WERI-Rb-1 (cell line): ENCODE data around the gene PTPRG.

ENCODE experiments used
- DNase-seq: peaks from one replicate; pipeline ENCODE4 v3.0.0-alpha.2; 2020
- H3K27ac ChIP-seq: fragments of 250-450 bp; sonication (Bioruptor Pico); 2 replicates; pipeline ENCODE4 v1.5.1; 2020; ENCODE audit warnings: mild to moderate bottlenecking, moderate library complexity
- H3K27me3 ChIP-seq: fragments of 250-450 bp; sonication (Bioruptor Pico); 2 replicates; pipeline ENCODE4 v1.5.1; 2021; ENCODE audit warnings: mild to moderate bottlenecking, low read depth, moderate library complexity; ENCODE audit not compliant: insufficient read depth, severe bottlenecking
- H3K36me3 ChIP-seq: fragments of 250-450 bp; sonication (Bioruptor Pico); 2 replicates; pipeline ENCODE4 v1.5.1; 2020; ENCODE audit warnings: mild to moderate bottlenecking, moderate library complexity
- H3K4me3 ChIP-seq: 2 replicates; pipeline ENCODE4 v1.5.1; 2011; ENCODE audit warnings: low read depth, mild to moderate bottlenecking, control low read depth, low read length
- H3K9me3 ChIP-seq: fragments of 250-450 bp; sonication (Bioruptor Pico); 2 replicates; pipeline ENCODE4 v1.5.1; 2021; ENCODE audit warnings: mild to moderate bottlenecking, moderate library complexity; ENCODE audit not compliant: severe bottlenecking
- TF ChIP-seq, protein P1 (sequence below): IDR thresholded peaks from 2 replicates; pipeline ENCODE4 v1.5.1; 2011; ENCODE audit warnings: low read depth, mild to moderate bottlenecking, control low read depth, inconsistent platforms, low read length

The PTPRG gene

DNA sequence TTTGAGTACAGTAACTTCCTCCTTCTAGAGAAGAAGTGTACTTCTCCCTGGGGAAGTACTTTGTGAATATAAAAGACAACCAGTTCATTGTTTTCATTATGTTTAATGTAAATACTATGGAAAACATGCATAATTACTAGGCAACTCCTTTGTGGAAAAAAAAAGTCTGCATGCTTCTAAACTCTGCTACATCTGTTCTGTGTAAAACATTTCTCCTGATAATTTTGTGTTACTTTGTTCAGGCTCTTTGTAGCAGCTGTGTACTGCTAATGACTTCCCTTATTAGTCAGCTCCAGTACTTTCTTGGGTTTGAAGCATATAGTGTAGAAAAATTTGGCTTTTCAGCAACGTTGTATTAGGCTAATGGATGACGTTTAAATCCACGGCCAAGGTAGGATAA is 700.4 kb downstream of the PTPRG start:
- DNase-seq: no peak
- TF ChIP-seq, protein P1, sequence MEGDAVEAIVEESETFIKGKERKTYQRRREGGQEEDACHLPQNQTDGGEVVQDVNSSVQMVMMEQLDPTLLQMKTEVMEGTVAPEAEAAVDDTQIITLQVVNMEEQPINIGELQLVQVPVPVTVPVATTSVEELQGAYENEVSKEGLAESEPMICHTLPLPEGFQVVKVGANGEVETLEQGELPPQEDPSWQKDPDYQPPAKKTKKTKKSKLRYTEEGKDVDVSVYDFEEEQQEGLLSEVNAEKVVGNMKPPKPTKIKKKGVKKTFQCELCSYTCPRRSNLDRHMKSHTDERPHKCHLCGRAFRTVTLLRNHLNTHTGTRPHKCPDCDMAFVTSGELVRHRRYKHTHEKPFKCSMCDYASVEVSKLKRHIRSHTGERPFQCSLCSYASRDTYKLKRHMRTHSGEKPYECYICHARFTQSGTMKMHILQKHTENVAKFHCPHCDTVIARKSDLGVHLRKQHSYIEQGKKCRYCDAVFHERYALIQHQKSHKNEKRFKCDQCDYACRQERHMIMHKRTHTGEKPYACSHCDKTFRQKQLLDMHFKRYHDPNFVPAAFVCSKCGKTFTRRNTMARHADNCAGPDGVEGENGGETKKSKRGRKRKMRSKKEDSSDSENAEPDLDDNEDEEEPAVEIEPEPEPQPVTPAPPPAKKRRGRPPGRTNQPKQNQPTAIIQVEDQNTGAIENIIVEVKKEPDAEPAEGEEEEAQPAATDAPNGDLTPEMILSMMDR: no peak
- no peak overlapping the region for H3K4me3 ChIP-seq
- H3K27me3 ChIP-seq: no peaks in the 10 kb centered on the region
- peaks cover 26% of the 10 kb centered on the region for H3K36me3 ChIP-seq
- H3K27ac ChIP-seq: no peak overlapping the region
- no peaks in the 10 kb centered on the region for H3K9me3 ChIP-seq

DNA sequence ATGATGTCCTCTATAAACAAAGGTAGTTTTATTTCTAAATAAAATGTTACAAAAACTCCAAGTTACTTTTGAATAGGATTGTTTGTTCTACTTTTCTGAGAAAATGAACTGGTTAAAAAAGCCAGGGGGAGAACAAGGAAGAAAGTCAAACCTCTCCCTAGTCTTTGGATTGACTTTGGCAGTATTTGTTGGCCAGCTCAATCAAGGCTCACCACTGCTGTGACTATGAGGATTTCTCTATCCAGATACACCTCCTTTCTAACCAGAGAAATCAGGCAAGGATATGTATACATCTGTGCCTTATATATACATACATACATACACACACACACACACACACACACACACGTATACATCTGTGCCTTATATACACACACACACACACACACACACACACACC is 704.2 kb downstream of the PTPRG start:
- Histone ChIP-seq H3K4me3 (no peak overlapping the region), H3K9me3 (no peaks in the 10 kb centered on the region), H3K27me3 (no peaks in the 10 kb centered on the region), H3K27ac (no peak overlapping the region), H3K36me3 (peaks cover 43% of the 10 kb centered on the region)
- TF ChIP-seq, protein P1: no peak
- DNase-seq: no peak

DNA sequence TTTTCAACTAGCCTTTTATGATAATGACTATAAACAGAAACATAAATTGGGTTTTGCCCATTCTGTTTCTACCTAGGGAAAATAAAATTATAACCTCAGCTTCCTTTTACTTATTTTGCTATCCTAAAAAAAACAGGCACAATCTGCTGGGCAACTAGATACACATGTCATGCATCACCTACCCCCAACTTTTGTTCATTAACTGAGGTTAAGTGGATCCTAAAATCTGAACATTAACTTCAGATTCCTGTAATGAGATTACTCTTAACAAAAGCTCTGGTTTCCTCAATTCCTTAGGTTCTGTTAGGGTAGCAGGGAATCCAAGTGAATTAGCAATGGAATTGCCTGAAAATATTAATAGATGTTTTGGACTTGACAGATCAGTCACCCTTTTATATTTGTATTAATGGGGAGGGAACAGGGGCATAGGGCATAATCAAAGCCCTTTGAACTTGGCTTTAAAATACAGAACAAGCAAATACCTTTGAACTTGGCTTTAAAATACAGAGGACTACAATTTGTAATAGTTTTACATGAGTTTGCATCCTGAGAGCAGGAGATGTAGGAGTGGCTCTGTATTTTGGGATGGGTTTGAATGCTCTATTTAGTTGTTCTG is 705.4 kb downstream of the PTPRG start:
- Histone ChIP-seq H3K27me3 (no peaks in the 10 kb centered on the region), H3K4me3 (no peak overlapping the region), H3K27ac (no peak overlapping the region), H3K36me3 (peaks cover 43% of the 10 kb centered on the region), H3K9me3 (no peaks in the 10 kb centered on the region)
- TF ChIP-seq, protein P1: no peak
- no peak for DNase-seq

DNA sequence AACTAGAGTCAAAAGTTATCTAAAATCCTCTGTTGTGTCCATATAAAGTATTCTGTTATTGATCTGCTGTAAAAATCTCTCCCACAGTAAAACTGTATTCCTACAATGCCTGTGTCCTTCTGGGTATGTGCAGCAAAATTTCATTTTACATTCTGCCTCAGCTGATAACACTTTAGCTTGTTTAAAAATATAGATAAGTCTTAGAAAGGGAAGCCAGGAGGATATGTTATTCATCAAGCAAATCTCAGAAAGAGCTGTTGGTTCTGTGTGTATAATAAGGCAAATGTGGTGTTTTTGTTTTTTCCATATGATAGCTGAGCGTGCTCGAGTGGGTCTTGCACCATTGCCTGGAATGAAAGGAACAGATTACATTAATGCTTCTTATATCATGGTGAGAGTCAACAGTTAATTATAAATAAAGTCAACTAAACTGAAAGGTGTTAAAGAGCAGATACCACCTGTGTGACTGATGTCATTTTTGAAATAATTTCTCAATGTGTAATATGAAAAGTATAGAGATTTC is 715.3 kb downstream of the PTPRG start:
- Histone ChIP-seq H3K27me3 (no peaks in the 10 kb centered on the region), H3K4me3 (no peak overlapping the region), H3K9me3 (no peaks in the 10 kb centered on the region), H3K27ac (no peak overlapping the region), H3K36me3 (peaks cover 41% of the 10 kb centered on the region)
- DNase-seq: no peak
- TF ChIP-seq, protein P1: no peak

DNA sequence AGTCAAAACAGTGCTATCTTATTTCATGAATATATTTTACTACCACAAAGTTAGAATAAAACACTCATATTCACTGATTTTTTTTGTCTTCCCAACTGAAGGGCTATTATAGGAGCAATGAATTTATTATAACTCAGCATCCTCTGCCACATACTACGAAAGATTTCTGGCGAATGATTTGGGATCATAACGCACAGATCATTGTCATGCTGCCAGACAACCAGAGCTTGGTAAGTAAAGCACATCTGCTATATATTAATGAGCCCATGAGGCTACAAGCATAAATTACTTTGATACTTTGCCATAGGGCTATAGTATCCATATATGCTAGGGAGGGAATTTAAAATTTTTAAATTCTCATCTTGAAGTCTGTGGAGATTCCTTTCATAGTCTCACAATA is 716.1 kb downstream of the PTPRG start:
- Histone ChIP-seq H3K27ac (no peak overlapping the region), H3K4me3 (no peak overlapping the region), H3K36me3 (peaks cover 43% of the 10 kb centered on the region), H3K9me3 (no peaks in the 10 kb centered on the region), H3K27me3 (no peaks in the 10 kb centered on the region)
- TF ChIP-seq, protein P1: no peak
- no peak for DNase-seq

DNA sequence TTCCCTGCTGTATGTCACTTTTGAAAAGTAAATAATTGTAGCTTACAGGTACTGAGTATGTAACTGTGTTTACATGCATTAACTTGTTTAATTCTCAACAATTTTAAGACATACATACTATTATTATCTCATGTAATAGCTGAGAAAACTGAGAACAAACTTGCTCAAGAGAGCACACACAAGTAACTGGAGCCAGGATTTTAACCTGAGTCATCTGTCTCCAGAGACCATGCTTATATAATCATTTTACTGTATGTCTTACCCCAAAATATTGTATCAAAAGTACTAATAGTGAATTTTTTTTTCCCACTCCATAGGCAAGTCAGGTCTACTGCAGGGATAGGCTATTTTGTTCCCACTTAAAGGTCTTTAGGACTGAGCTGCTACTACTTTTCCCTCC is 716.6 kb downstream of the PTPRG start:
- Histone ChIP-seq H3K36me3 (peaks cover 40% of the 10 kb centered on the region), H3K27ac (no peak overlapping the region), H3K9me3 (no peaks in the 10 kb centered on the region), H3K4me3 (no peak overlapping the region), H3K27me3 (no peaks in the 10 kb centered on the region)
- TF ChIP-seq, protein P1: no peak
- DNase-seq: no peak
